OCI-M1 (cell line): Measurements from ENCODE around the gene GPR68.
"Not testable (repeated sequence)": the region's sequence is repeated elsewhere in the genome, so short reads cannot be mapped to it uniquely, and the experiment has no call there.

Source experiments
- DNase-seq: peaks from one replicate; lab custom pipeline; 2025; lab: John Stamatoyannopoulos, UW

The GPR68 gene

DNA sequence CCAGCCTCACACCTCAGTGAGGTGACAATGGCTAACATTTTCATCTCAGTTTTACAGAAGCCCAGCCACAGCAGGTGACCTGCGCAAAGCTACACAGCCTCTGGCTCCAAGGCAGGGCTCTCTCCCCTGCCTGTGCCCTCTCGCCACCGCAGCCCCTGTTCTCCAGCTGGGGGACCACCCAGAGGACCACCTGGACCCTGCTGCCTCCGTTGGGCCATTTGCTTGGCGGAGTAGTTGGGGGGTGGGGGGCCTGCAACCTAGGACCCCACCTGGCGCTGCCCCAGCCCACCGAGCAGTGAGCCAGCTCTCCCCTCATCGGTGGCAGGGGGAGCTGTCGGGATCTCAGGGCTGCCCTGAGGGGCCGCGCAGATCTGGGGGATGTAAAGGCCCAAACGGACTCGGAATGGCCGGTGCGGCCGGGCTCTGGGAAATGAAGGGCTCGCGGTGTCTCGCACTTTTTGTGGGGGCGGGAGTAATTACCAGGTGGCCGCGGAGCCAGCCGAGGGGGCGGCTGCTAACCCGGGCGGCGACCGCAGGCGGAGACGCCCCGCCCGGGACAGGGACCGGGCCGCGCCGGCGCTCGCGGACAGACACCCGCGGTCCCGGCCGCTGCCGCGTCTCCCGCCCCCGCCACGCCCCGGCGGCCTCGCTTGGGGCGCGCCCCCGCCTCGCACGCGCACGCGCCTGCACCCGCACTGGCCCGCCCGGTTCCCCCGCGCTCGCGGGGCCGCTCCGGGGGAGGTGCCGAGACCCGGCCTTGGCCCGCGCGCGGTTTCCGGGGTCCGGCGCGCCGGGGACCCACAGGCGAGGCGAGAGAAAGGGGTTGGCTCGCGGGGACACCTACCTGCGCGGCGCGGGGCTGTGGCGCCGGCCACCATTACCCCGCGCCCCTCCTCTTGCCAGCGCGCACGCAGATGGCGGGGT is 8.6 kb upstream of the GPR68 start:
- DNase-seq: no peak

DNA sequence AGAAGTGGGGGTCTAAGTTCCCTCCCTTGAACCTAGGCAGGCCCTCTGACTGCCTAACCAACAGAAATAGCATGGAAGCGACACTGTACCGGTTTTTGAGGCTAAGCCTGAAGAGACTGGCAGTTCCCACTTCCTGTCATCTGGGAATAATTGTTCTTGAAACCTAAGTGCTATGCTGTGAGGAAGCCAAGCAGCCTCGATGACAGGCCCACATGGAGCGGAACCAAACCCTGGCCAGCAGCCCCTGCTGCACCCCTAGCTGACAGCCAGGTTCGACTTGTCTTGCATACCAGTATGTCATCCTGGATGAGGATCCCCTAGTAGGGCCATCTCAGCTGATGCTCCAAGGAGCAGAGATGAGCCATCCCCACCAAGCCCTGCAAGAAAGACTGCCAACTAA is 6.4 kb upstream of the GPR68 start:
- DNase-seq: no peak

DNA sequence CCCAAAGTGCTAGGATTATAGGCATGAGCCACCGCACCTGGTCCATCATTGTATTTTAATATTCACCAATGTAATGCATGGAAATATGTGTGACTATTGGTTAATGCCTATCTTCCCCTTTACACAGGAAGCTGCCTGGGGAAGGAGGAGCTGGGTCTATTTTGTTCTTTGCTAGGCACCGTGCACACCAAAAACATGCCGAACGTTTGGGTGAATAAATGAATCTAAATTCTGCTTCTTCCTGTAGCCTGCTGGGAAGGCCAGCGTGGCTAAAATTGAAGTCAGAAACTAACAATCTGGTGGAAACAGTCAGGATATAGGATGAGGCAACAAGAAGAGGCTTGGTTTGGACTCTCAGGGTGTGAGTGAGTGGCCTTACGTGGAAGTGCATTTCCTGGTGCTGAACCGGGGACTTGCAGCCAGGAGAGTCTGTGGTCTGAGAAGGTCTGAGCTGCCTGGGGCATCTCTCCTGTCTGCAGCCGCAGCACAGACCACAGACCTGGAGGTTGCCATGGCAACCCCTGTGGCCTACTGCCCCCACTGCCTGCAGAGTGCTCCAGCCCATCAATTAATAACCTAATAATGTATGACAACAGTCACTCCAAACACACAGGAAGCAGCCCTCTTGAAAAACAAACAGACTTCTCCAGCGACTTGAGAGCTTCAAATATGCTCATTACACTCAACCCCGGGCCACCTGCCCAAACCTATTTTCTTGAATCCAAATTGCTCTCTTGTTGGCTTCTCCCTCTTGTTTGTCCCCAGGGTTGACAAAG is 5.5 kb upstream of the GPR68 start:
- DNase-seq: no peak

DNA sequence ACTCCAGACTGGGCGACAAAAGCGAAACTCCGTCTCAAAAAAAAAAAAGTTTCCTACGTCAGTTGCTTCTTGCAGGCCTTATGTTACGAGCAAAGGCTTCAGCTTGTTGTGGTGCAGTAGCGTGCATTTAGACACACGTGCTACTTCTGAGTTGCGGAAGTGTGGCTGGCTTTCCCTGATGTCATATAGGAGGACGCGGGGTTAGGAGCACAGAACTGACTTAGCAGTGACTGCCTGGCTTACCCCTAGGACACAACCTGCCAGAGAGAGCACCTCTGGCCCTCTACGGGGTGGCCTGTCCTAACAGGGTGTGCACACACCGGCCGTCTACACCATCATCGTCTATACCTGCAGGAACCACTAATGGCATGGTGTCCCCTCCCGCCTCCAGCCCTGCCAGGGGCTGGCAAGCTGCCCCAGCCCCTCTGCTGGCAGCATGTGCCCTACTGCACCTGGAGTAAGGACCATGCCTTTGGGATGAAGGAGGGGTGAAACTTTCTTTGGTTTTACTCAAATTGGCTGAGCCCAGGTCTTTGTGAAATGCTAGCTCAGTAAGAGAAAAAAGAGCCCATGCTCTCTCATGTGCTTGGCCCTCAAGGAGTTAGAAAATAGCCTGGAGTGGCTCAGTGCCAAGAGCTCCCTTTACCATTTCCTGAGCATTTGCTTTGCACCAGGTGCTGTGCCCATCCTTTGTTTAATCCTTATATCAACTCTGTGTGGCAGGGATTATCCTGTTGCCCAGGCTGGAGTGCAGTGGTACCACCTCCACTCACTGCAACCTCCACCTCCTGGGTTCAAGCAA is 1.7 kb upstream of the GPR68 start:
- no peak for DNase-seq

DNA sequence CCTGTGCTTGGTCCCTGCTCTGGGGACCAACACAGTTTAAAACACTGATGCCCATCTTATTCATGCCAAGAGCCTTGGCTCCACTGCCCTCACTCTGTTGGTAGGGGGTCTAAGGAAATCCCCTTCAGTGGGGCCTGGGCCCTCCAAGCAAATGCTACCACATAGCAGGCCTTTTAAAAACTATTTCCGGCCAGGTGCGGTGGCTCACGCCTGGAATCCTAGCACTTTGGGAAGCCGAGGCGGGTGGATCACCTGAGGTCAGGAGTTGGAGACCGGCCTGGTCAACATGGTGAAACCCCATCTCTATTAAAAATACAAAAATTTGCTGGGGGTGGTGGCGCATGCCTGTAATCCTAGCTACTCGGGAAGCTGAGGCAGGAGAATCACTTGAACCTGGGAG is 1.1 kb upstream of the GPR68 start:
- DNase-seq: not testable (repeated sequence)

DNA sequence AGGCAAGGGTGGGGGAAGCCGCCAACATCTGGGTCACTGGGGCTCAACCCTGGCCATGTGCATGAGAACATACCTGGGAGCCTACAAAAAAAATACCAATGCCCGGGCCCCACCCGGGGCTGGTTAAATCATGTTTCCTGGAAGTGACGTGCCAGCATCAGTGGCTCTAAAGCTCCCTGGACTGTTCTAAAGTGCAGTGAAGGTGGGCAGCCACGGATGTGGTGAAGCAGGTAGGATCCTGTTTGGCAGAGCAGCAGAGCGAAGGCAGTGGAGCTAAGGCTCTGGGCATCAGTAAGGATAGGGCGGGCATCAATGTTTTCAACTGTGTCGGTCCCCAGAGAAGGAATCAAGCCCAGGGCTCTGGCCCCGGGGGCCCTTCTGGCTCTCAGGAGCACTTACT is 525 bp upstream of the GPR68 start:
- DNase-seq: no peak

DNA sequence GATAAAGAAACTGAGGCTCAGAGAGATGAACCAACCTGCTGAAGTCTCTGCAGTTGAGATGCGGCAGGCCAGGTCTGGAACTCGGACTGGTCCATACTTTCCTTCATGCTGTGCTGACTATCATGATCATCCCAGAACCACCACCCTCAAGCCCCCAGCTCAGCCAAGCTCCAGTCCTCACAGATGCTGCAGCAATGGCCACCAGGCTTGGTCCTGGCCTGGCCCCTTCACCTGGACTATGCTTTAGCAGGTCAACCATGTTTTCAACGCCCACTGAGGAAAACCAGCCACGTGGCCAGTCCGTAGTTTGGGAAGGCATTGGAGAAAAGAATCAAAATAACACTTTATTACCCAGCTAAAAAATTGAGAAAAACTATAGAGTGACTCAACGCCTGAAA is 1.4 kb downstream of the GPR68 start:
- DNase-seq: no peak

DNA sequence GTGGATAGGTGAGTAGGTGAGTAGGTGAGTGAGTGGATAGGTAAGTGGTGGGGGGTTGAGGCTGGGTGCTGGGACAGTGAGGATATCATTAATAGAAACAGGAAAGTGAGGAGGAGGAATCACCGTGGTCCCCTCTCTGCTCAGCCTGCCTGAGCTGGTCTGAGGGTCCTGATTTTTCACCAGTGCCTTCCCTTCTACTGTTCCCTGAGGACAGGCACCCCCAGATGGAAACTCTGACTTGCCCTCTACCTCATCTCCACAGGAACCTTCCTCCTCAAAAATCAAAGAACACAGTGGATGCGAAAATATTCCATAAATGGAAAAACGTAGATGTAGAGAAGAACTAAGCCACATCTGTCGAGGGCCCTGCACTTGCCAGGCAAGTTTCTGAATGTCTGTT is 1.9 kb downstream of the GPR68 start:
- no peak for DNase-seq

DNA sequence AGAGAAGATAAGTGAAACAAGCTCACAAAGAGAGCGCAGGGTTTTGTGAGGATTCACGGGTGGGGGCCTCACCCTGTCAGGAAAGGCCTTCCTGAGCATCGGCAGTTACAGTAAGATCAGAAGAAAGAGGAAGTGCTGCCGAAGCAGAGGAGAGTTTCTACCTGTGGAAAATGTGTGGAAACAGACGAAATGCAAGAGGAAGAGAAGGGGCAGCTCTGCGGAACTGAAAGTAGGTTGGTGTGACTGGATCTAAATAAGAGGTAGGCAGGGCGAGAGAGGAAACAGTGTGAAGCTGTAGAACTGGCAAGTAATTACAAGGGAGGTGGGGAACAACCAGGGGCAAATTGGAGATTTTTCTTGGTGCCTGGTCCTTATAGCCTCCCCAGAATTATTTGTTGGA is 2.6 kb downstream of the GPR68 start:
- no peak for DNase-seq

DNA sequence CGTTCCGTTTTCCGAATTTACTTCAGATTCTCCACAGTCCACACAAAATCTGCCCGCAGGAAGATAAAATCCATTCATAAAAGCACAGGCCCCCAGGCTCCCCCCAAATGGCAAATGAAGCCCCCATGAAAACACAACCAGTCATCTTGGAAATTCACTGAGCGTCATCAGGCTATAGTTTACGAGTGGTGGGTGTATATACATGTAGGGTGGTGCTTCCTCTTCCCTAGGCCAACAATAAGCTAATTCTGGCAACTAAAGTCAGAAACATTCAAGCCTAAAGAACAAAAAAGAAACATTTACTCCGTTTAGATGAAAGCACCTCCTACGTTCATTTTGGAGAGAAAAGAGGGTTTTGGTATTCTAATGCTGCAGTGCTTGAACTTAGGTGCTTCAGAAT is 5.8 kb downstream of the GPR68 start:
- DNase-seq: no peak

DNA sequence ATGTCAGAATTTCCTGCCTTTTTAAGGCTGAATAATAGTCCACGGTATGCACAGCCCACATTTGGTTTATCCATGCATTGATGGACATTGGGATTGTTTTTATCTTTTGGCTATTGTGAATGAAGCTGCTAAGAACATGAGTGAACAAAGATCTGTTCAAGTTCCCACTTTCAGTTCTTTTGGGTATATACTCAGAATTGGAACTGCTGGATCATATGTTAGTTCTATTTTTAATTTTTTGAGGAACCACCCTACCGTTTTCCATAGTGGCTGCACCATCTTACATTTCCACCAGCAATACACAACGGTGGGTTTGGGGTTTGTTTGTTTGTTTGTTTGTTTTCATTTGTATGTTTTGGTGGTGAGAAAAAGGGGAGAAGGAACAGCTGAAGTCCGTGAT is 6.4 kb downstream of the GPR68 start:
- DNase-seq: no peak

DNA sequence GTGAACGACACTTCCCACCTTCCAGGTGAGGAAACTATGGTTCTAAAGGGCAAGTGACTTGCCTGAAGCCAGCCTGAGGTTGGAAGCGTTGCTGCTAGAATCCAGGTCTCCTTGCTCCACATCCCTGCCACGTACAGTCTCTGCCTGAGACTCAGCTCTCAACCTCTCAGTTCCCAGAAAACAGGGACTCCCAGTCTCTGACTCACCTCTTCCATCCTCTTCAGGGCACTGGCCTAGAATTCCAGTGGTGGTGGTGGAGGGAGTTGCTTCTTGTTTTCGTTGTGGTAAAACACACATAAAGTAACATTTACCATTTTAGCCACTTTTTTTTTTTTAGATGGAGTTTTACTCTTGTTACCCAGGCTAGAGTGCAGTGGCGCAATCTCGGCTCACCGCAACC is 7.3 kb downstream of the GPR68 start:
- DNase-seq: no peak

DNA sequence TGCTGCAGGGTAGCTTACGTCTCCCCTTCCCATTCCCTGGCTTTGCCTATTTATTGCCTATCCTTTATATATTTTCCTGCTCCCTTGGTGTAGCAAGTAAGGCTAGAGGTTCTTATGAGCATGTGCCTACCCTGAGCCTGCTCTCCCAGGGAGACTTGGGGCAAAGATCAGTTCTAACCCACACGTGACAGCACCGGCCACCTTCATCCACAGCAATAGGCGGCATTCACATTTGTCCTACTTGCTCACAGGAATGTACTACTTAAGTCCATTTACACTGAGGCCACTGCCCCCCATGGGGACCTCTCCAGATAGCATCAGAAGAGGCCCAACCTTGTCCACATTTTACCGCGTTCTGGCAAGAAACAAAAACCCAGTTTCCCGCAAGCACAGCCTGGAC is 8.7 kb downstream of the GPR68 start:
- DNase-seq: no peak

DNA sequence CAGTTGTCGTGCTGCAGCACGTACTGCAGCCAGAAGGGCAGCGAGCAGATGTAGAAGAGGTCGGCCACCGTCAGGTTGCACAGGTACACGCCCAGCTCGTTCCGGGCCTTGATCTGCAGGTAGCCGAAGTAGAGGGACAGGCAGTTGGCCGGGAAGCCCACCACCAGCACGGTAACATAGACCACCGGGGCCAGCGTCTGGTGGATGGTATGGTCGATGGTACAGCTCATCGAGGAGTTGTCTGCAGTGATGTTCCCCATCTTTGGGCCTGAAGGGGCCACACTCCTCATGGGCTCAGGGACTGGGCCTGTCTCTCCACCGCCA is 9.8 kb downstream of the GPR68 start:
- DNase-seq: no peak

DNA sequence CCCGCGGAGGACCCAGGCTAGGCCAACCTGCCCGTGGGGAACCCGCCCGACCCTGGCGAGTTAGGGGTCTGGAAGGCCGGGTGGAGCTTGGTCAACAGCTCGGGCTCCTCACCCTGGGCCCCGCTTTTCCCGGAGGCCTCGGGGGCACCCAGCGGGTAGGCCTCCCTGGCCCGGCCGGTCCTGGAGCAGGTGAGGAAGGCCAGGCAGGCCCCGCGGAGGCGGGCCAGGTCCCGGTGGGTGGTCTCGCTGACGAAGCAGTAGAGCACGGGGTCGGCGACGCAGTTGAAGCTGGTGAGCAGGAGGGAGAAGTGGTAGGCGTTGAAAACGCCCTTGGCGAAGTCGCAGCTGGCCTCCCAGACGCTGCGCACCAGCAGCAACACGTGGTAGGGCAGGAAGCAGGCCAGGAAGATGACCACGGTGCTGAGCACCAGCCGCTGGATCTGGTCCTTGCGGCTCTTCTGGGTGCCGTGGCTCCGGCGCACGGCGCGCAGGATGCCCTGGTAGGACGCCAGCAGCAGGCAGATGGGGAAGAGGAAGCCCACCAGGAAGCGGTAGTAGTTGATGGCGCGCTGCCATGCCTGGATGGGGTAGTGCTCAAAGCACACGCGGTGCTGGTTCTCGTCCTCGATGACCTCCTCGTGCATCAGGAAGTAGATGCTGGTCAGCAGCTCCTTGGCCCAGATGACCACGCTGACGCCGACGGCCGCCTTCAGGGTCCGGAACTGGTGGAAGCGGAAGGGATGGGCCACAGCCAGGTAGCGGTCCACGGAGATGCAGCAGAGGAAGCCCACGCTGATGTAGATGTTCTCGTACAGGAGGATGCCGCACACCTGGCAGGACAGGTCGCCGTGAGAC is 10.3 kb downstream of the GPR68 start:
- no peak for DNase-seq

DNA sequence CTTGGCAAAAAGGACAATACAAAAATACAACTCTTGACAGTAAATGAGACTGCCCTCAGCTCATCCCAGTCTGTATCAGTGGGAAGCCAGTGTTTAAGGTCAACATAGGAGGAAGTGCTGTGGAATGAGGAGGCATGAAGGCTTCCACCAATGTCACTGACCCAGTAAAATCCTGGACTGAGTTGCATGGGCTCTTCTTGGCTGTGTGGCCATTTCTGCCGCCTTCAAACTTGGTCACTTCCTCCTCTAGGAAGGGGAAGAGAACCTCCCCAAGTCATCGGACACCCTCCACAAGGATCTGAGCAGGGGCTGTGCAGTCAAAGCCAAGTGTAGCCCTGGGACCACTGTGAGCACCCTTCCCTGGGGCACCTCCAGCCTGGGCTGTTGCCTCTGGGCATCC is 11.9 kb downstream of the GPR68 start:
- DNase-seq: no peak

DNA sequence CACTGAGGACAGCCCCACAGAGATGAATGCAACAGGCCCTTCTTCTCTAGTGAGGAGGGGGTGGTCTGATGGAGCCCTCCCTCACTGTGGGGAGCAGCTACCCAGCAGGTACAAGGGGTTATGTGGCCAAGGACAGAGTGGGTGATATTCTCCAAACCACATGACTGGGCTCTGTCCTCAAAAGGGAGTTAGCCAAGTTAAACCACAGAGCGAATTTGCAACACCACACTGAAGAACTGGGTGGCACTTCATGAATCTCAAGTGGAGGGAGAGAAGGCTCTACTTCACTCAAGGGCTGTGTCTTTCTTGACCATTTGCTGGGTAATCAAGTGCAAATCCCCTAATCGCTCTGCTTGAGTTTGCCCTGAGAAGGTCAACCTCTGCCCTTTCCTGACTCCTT is 12.5 kb downstream of the GPR68 start:
- no peak for DNase-seq

DNA sequence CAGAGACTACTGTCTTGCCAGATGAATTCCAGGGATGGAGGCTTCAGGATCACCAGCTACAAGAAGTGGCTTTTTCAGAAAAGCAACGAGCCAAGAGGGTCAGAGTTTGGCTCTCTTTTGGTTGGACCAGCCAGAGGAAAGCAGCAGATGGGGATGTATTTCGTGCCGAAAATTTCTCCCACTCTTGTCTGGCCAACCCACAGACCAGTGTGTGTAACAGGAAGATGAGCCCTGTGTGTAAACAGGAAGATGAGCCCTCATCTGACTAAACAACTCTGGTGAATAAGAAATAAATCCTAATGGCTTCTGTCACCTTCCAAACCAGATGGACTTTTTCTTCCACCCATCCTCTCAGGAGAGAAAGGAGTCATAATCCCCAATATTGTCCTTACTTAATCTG is 13.1 kb downstream of the GPR68 start:
- DNase-seq: no peak

DNA sequence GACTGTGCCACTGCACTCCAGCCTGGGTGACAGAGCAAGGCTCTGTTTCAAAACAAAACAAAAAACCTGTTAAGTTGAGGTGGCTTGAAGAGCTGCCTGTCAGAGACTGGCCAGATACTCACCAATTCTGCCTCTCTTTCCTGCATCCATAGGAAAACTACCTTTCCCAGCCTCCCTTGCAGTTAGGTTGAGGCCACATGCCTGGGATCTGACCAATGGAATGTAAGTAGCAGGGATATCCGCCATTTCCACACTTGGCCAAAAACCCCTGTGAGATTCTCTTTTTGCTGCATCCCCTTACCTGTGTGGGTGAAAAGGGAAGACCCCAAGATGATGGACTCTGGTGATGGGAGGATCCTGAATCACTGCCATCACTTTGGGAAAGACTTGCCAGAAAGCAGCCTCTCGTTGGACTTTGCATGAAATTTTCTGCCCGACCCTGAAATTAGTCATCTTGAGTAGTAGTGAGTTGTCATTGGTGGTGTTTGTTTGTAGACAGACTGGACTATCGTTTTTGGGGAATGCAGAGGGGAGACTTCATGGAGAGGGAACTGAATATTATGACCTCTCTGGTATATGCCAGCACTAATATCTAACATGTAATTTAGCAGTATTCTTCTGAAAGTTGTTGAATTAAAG is 14.0 kb downstream of the GPR68 start:
- no peak for DNase-seq

DNA sequence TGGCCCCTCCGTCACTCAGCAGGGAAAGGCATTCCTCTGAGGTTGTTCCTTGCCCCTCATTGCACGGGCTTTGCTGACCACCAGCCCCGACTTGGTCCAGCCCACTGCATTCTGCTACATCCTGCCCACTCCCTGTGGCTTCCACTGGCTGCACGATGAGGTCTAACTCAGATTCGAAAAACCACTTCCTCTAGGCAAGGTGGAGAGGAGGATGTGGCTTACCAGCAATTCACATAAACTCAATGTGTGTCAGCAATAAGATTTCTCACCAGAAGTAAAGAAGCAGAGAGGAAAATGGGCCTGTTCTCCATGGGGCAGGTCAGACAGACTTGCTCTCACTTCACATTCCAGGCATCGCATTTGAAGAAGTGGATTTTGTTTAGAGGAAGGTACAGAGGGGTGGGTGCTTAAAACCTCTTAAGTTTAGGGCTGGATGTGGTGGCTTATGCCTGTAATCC is 14.7 kb downstream of the GPR68 start:
- peak; percentile 43 for DNase-seq

DNA sequence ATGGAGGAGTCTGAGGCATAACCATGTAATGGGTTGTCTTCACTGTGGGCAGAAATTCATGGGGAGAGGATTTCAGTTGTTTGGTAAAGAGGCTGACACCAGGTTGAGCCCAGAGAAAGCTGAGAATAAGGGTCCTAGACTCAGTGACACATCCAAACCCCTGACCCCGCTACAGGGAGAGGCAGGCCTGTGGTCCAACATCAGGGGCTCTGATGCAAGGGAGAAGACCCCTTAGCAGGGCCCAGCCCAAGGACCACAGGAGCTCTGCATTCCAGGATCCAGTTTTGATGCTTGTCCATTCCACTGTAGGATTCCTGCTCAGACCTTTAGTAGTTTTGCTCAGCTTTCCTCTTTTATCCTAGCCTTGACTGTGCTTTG is 15.5 kb downstream of the GPR68 start:
- no peak for DNase-seq
